GM23248 (cell line): ENCODE data around the gene SWSAP1. TPM values are rescaled to one million over a fixed set of nuclear protein-coding genes. Genes with fewer than 3 reads are reported as not detected.
"Not testable (repeated sequence)": the region's sequence is repeated elsewhere in the genome, so short reads cannot be mapped to it uniquely, and the experiment has no call there.

Experiments
- DNase-seq: peaks from one replicate; pipeline ENCODE4 v3.0.0-alpha.2; 2015
- H2AFZ ChIP-seq: fragments of 200-600 bp; sonication (generic); 2 replicates; pipeline ENCODE4 v1.6.1; 2016; ENCODE audit warnings: antibody characterized with exemption
- H3F3A ChIP-seq: fragments of 200-600 bp; sonication (generic); 2 replicates; pipeline ENCODE4 v1.6.1; 2016; ENCODE audit warnings: mild to moderate bottlenecking, antibody characterized with exemption, mixed run types; ENCODE audit not compliant: insufficient read depth
- H3K27ac ChIP-seq: fragments of 200-600 bp; sonication (generic); 2 replicates; pipeline ENCODE4 v1.5.1; 2016; ENCODE audit warnings: mild to moderate bottlenecking
- H3K27me3 ChIP-seq: fragments of 200-600 bp; sonication (generic); replicated peaks from 2 replicates; pipeline ENCODE4 v1.6.1; 2016; ENCODE audit warnings: mild to moderate bottlenecking; ENCODE audit not compliant: insufficient read depth
- H3K36me3 ChIP-seq: fragments of 200-600 bp; sonication (generic); 2 replicates; pipeline ENCODE4 v1.6.1; 2016; ENCODE audit warnings: low read depth, mild to moderate bottlenecking
- H3K4me1 ChIP-seq: fragments of 200-600 bp; sonication (generic); 2 replicates; pipeline ENCODE4 v1.6.1; 2016; ENCODE audit warnings: mild to moderate bottlenecking; ENCODE audit not compliant: insufficient read depth
- H3K4me2 ChIP-seq: fragments of 200-600 bp; sonication (generic); one replicate; pipeline ENCODE4 v1.6.1; 2016; ENCODE audit warnings: mild to moderate bottlenecking; ENCODE audit not compliant: unreplicated experiment
- H3K4me3 ChIP-seq: fragments of 200-600 bp; sonication (generic); 2 replicates; pipeline ENCODE4 v1.5.1; 2016; ENCODE audit warnings: mild to moderate bottlenecking
- H3K79me2 ChIP-seq: fragments of 200-600 bp; sonication (generic); 2 replicates; pipeline ENCODE4 v1.6.1; 2016; ENCODE audit warnings: mild to moderate bottlenecking; ENCODE audit not compliant: insufficient read depth
- H3K9ac ChIP-seq: fragments of 200-600 bp; sonication (generic); 2 replicates; pipeline ENCODE4 v1.6.1; 2016; ENCODE audit warnings: mild to moderate bottlenecking
- H3K9me2 ChIP-seq: fragments of 200-600 bp; sonication (generic); 2 replicates; pipeline ENCODE4 v1.6.1; 2016; ENCODE audit warnings: mixed run types, mild to moderate bottlenecking, moderate library complexity; ENCODE audit not compliant: insufficient read depth
- H3K9me3 ChIP-seq: fragments of 200-600 bp; sonication (generic); one replicate; pipeline ENCODE4 v1.6.1; 2017; ENCODE audit warnings: low read depth
- H4K20me1 ChIP-seq: fragments of 200-600 bp; sonication (generic); 2 replicates; pipeline ENCODE4 v1.6.0; 2016; ENCODE audit not compliant: insufficient read depth
- EZH2 ChIP-seq: fragments of 200-600 bp; sonication (generic); IDR thresholded peaks from 2 replicates; pipeline ENCODE4 v1.6.1; 2018; ENCODE audit warnings: antibody characterized with exemption, mild to moderate bottlenecking; ENCODE audit not compliant: insufficient read depth, poor library complexity, severe bottlenecking
- EZH2phosphoT487 ChIP-seq: fragments of 200-600 bp; sonication (generic); IDR thresholded peaks from 2 replicates; pipeline ENCODE4 v1.6.1; 2018; ENCODE audit warnings: antibody characterized with exemption, moderate library complexity, mild to moderate bottlenecking, low read depth; ENCODE audit not compliant: insufficient read depth
- whole genome bisulfite sequencing, 2 experiments: methylation state at CpG; one replicate each; pipeline ENCODE4 v1.1.6; 2015 to 2017; ENCODE audit warnings: low lambda C conversion rate in 2 of 2, low coverage in 1 of 2; ENCODE audit errors: missing lambda C conversion rate in 2 of 2; 5-methylcytosine and 5-hydroxymethylcytosine counted together
- in situ Hi-C: fragments of 300-500 bp; cut with MboI; formaldehyde crosslinking; loops from 2 replicates; pipeline ENCODE4 v1.15.0; 2020
- polyA plus RNA-seq: library from polyadenylated mRNA; unstranded; fragments of >200 nt; fragmentation: Nextera tagmentation; extraction: Ambion mirVana; gene quantifications from 2 replicates; pipeline ENCODE4 v1.2.1, GENCODE V29; 2016
- total RNA-seq: library from RNA; depleted of rRNA; stranded (reverse); fragments of >200 nt; shearing (Covaris generic); gene quantifications from 2 replicates; pipeline ENCODE4 v1.2.3, GENCODE V29; 2014

Gene SWSAP1
- total and polyA plus RNA-seq, 2 experiments from 2014 or later, result 0.32 to 1.3 TPM

DNA sequence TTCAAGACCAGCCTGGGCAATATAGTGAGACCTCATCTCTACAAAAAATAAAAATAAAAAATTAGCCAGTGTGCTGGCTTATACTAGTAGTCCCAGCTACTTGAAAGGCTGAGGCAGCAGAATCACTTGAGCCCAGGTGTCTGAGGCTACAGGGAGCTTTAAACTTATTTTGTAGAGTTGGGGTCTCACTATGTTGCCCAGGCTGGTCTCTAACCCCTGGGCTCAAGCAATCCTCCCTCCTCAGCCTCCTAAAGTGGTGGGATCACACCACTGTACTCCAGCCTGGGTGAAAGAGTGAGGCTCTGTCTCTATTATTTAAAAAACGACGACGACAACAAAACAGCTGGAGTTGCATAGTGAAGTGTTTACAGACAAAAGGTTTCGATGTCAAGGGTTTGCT lies 43.0 kb upstream of the SWSAP1 start:
- in situ Hi-C loops, result no loop called here
- Histone ChIP-seq H3K27me3 (no peaks in the 10 kb centered on the region), H3K4me1 (no peaks in the 10 kb centered on the region), H3K9me2 (no peaks in the 10 kb centered on the region), H3K27ac (no peak overlapping the region), H3K9ac (no peak overlapping the region), H2AFZ (no peak overlapping the region), H3K4me2 (no peak overlapping the region), H3F3A (no peaks in the 10 kb centered on the region), H4K20me1 (no peaks in the 10 kb centered on the region), H3K4me3 (no peak overlapping the region), H3K9me3 (no peaks in the 10 kb centered on the region), H3K36me3 (no peaks in the 10 kb centered on the region), H3K79me2 (no peaks in the 10 kb centered on the region)
- 69 to 75% methylated on average over 4 of the region's 4 CpGs for WGBS, 2 experiments
- TF ChIP-seq EZH2phosphoT487, result no peak
- no peak for TF ChIP-seq EZH2
- no peak for DNase-seq

DNA sequence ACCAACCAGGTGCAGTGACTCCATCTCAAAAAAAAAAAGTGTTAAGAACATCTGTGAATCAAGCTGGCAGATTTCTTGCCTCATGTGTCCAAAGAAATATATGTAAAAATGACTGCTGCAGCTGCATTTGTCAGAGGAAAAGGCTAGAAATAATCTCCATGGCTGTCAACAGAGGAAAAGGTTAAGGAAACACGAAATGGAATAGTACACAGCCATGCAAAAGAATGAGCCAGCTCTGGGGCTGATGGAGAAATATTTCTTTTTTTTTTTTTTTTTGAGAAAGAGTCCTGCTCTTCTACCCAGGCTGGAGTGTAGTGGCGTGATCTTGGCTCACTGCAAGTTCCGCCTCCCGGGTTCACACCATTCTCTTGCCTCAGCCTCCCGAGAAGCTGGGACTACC lies 41.6 kb upstream of the SWSAP1 start:
- in situ Hi-C loops, result no loop called here
- no peaks in the 10 kb centered on the region for H3F3A ChIP-seq
- TF ChIP-seq EZH2 (no peak), EZH2phosphoT487 (no peak)

DNA sequence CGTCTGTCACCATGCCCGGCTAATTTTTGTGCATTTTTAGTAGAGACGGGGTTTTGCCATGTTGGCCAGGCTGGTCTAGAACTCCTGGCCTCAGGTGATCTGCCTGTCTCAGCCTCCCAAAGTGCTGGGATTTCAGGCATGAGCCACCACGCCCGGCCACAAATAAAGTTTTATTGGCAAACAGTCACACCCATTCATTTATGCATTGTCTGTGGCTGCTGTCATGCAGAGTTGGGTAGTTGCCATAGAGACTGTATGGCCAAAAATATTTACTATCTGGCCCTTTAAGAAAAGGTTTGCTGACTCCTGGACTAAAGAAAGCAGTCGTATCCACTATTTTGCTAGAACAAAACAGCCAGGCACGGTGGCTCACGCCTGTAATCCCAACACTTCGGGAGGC lies 40.6 kb upstream of the SWSAP1 start:
- H2AFZ ChIP-seq, H3K4me3 ChIP-seq, H3K4me1 ChIP-seq, in situ Hi-C loops, H3K79me2 ChIP-seq, H3F3A ChIP-seq, H3K9ac ChIP-seq, H3K4me2 ChIP-seq, H3K27me3 ChIP-seq, H3K27ac ChIP-seq, H3K36me3 ChIP-seq, H3K9me2 ChIP-seq, H4K20me1 ChIP-seq, H3K9me3 ChIP-seq: not testable (repeated sequence)
- peak; percentile 56 for DNase-seq
- WGBS, 2 experiments, result 92 to 95% methylated on average over 9 of the region's 9 CpGs

More for the DNA sequence above, 41.6 kb upstream of the SWSAP1 start:
- H3K9ac ChIP-seq, result no peak overlapping the region
- H3K9me2 ChIP-seq, result no peaks in the 10 kb centered on the region
- no peaks in the 10 kb centered on the region for H3K9me3 ChIP-seq
- H3K79me2 ChIP-seq, result no peaks in the 10 kb centered on the region
- no peak for DNase-seq
- WGBS, 2 experiments, result 91 to 95% methylated on average over 5 of the region's 5 CpGs
- H3K27me3 ChIP-seq, result no peaks in the 10 kb centered on the region
- H3K4me2 ChIP-seq, result no peak overlapping the region
- no peak overlapping the region for H3K4me3 ChIP-seq
- H4K20me1 ChIP-seq, result no peaks in the 10 kb centered on the region
- H3K4me1 ChIP-seq, result no peaks in the 10 kb centered on the region
- no peak overlapping the region for H2AFZ ChIP-seq
- no peaks in the 10 kb centered on the region for H3K36me3 ChIP-seq
- no peak overlapping the region for H3K27ac ChIP-seq

DNA sequence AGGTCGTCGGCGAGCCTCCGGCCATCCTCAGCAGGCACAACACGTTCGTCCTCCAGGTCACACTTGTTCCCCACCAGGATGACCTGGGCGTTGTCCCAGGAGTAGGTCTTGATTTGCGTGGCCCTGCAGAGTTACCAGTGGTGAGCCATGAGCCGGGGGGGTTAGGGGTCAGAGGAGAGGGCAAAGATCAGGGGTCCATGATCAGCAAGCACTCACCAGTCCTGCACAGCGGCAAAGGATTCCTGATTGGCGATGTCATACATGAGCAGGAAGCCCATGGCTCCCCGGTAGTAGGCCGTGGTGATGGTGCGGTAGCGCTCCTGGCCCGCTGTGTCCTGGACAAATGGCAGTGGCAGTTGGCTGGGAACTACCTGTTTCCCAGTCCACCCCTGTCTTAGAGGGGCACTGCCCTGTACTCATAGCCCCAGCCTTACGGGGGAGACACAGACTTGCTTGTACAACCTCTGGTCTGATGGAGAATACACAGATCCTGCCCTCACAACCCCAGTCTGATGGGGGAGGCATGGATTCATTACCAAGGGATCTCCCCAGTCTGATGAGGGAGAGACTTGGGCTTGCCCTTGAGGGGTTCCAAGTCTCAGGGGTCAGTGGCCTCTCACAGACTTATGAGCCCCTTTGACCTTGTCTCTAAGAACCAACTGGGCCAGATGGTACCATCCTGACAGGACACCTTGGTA lies 38.9 kb upstream of the SWSAP1 start:
- Histone ChIP-seq H3K27me3 (no peaks in the 10 kb centered on the region), H3K4me1 (0 out of 2 replicates have a peak, but pooled peaks cover 5% of the 10 kb centered on the region), H3K9me3 (no peaks in the 10 kb centered on the region), H3K79me2 (no peaks in the 10 kb centered on the region), H2AFZ (no peak overlapping the region), H3K9ac (no peak overlapping the region), H3K4me2 (no peak overlapping the region), H3K9me2 (no peaks in the 10 kb centered on the region), H3F3A (no peaks in the 10 kb centered on the region), H3K36me3 (no peaks in the 10 kb centered on the region), H4K20me1 (no peaks in the 10 kb centered on the region), H3K4me3 (no peak overlapping the region), H3K27ac (no peak overlapping the region)
- TF ChIP-seq EZH2phosphoT487 (no peak), EZH2 (no peak)
- 90 to 96% methylated on average over 16 to 17 of the region's 17 CpGs for WGBS, 2 experiments
- no peak for DNase-seq
- in situ Hi-C loops, result no loop called here

DNA sequence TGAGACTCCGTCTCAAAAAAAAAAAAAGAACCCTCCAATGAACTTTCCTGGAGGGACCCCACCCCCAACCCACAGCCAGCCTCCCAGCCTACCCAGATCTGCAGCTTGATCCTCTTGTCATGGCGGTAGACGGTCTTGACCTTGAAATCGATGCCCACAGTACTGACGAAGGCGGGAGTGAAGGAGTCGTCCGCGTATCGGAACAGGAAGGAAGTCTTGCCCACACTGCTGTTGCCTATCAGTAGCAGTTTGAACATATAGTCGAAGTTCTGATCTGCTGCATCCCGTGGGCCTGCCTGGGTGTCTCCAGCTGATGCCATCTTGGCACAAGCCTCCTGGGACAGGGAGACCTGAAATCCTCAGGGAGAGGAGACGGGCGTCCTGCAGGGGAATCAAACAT lies 37.4 kb upstream of the SWSAP1 start:
- DNase-seq, result no peak
- TF ChIP-seq EZH2 (no peak), EZH2phosphoT487 (no peak)
- no peaks in the 10 kb centered on the region for H3K27me3 ChIP-seq

More for the DNA sequence above, 37.4 kb upstream of the SWSAP1 start:
- no peak overlapping the region for H3K9ac ChIP-seq
- H4K20me1 ChIP-seq, result no peaks in the 10 kb centered on the region
- WGBS, 2 experiments, result 90 to 92% methylated on average over 14 of the region's 14 CpGs
- H3K9me3 ChIP-seq, result no peaks in the 10 kb centered on the region
- H3K79me2 ChIP-seq, result no peaks in the 10 kb centered on the region
- H3F3A ChIP-seq, result no peaks in the 10 kb centered on the region
- H3K9me2 ChIP-seq, result no peaks in the 10 kb centered on the region
- H3K4me1 ChIP-seq, result 0 out of 2 replicates have a peak, but pooled peaks cover 5% of the 10 kb centered on the region
- no peak overlapping the region for H3K27ac ChIP-seq
- in situ Hi-C loops, result no loop called here
- no peak overlapping the region for H3K4me3 ChIP-seq
- no peak overlapping the region for H3K4me2 ChIP-seq
- no peak overlapping the region for H2AFZ ChIP-seq
- H3K36me3 ChIP-seq, result no peaks in the 10 kb centered on the region
